Right ventricle myocardium superior (tissue), 1 donor: ENCODE measurements around the gene ITIH4. TPM values are rescaled to one million over a fixed set of nuclear protein-coding genes. Genes with fewer than 3 reads are reported as not detected.

Experiments used
- ATAC-seq: fragments of 200-7000 bp; cut with Tn5 transposase; one replicate; pipeline ENCODE4 v1.9.1; 2020; ENCODE audit warnings: mild to moderate bottlenecking; ENCODE audit not compliant: poor library complexity
- DNase-seq: peaks from one replicate; pipeline ENCODE4 v3.0.0-alpha.2; 2020
- intact Hi-C: fragments of 100-400 bp; cut with DNase I; formaldehyde crosslinking; loops from one replicate; pipeline ENCODE4 v1.11.2; 2022
- total RNA-seq: library from RNA; stranded (reverse); fragmentation: NEBNext Ultra II Directional; extraction: Animal tissue kit (Norgen Biotek cat#: 25700); gene quantifications from one replicate; pipeline ENCODE4 v1.2.1, GENCODE V29; 2021
- donor health status: DM: no; HTN: yes; CAD: no; lungs with severe emphysema.

The ITIH4 gene
- total RNA-seq, 1 donor from 2014 or later, result 1.3 TPM

DNA sequence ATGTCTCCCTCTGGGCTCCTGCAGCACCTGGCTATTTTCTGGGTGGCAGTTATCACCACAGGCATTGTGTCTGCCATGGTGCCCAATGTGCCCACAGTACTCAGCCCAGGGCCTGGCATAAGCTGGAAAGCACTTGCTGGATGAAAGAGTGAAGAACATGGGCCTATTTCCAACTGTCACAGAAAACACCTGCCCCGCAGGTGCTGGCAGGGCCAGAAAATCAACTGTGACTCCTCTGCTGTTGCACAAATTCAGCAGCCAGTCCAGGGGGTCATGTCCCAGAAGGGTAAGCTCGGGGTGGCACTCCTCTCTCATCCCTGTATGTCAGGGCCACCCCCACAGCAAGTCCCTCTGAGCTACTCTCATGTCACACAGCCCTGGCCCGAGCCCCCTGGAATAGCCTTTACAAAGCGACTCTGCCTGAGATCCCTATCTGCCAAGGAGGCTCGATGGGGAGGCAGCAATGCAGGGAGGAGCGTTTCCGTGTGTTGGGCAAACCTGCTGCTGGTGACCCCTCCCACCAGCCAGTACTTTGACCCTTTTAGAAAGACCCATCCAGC, 18.9 kb downstream of the ITIH4 start:
- DNase-seq (no peak), ATAC-seq (no peak)
- intact Hi-C loops, result no loop called here

DNA sequence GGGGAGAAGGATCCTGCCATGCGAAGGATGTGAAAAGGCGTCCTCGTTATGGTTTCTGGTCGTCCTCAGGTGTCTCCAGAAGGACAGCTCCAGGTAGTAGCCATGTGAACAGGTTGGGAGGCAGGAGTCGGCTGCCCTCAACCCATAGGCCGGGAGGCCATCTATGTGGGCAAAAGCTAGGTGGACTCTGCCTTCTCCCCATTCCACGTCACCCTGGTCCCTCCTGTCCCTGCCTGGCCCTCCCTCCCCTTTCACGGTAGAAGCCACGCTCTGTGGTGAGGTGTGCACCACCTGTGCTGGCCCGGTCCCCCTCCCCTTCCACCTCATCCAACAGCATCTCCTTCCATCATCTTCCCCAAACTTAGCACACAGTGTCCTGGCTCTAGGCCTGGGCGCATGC, 19.5 kb downstream of the ITIH4 start:
- DNase-seq (no peak), ATAC-seq (no peak)
- intact Hi-C loops, result no loop called here

DNA sequence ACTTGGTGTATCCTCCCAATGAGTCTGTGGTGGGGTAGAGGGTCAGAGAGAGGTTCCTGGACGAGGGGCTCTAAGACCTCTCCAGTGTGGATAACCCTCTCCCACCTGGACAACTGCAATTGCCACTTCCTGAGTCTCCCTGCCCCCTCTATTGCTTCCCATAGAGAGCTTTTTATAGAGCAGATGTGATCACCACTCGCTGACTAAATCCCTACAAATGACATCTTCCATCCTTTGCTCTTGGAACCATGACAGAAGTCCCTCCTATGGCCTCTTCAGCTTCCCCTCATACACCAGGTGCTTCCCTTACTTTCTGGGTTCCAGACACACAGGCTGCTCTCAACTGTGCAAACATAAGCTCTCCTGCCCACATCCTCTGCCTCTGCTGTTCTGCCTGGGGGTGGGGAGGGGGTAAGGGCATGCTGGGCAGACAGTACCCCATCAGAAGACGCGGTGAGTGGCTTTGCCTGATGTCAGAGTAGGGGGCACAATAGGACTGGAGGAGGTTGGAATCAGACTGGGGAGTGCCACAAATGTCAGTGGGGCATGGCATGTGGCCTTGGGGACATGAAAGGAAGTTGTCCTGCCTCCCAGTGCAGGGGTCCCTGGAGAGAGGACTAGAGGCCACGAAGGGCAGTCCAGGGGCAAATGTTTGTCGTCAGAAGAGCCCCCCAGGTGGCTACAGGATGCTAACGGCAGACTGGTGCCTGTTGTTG, 20.7 kb downstream of the ITIH4 start:
- no peak for ATAC-seq
- no peak for DNase-seq
- intact Hi-C loops, result no loop called here

DNA sequence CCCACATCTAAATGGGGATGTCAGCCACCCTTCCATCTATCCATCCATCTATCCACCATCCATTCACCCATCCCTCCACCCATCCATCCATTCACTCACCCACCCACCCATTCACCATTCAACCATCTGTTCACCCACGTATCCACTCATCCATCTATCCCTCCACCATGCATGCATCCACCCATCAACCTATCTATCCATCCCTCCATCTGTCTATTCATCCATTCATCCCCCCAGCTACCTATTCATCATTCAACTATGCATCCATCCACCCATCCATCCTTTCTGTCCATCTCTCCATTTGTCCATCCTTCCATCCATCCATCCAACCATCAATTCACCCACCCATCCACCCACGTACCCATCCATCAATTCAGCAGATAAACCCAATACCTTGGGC, 21.3 kb downstream of the ITIH4 start:
- ATAC-seq, result no peak
- intact Hi-C loops, result no loop called here

DNA sequence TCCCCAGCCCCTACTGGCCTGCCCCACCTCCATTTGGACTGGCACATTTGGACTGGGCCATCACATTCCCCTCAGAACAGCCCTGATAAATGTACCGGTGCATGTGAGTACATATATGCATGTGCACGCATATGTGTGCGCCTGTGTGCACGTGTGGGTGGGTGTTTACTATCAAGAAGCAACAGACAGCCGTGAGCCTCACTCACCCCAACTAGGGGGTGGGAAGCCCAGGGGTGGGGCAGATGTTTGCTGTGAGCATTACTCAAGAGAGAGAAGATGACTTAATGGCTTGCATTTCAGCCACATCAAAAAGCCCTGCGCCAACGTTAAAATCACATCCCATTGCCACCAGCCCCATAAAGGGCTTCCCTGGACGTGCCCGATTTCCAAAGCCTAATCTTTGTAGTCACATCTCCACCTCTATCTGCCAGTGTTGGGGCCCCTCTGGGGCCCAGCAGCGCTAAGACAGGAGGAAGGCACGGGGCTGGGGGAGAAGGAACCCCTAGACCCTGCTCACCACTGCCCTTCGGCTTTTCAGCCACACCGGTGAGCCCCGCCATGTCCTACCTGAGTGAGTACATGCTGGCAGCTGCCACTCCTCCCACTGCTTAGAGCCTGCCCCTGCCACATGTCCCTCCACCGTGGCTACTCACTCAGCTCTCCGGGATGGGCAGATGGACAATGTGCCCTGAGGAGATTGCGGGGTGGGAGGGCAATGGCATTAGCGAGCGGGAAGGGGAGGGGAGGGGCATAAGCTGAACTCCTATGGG, 25.0 kb downstream of the ITIH4 start:
- no peak for DNase-seq
- intact Hi-C loops, result no loop called here

More for the DNA sequence above, 21.3 kb downstream of the ITIH4 start:
- no peak for DNase-seq

DNA sequence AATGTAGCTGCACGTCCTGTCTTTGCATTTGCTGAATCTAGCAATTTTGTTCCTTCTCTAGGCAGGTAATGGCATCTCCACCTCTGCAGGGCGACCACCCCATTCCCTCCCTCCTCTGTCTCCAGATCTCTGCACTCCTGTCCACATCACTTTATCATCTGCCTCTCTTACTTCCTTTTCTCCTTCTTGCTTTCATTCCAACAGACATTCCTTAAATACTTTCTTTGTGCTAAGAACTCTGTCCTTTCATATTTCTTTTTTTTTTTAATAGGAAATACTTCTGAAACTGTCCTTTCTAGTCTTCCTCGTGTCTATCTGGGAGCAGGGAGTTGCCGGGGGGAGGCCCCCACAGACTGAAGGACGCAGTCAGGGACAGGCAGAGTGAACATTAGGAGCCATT, 28.6 kb downstream of the ITIH4 start:
- ATAC-seq, result no peak
- DNase-seq, result no peak
- intact Hi-C loops, result no loop called here

More for the DNA sequence above, 25.0 kb downstream of the ITIH4 start:
- ATAC-seq, result no peak

DNA sequence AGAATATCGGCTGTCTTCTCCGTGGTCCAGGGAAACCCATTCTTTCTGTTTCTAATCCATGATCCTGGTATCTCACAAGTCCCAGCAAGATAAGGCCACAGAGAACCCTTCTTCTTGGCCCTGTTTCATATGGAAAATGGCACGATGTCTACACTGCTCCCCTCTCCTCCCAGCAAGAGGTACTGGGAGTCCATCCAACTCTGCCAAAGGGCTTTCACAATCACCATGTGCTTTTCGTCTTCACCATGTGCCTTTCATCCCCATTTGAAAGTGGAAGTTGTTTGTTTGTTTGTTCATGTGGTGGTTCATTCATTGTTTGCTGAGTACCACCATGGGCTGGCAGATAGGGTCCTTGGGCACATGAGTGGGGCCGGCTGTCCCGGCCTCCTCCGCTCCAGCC, 30.4 kb downstream of the ITIH4 start:
- intact Hi-C loops, result no loop called here
- DNase-seq (no peak), ATAC-seq (no peak)

DNA sequence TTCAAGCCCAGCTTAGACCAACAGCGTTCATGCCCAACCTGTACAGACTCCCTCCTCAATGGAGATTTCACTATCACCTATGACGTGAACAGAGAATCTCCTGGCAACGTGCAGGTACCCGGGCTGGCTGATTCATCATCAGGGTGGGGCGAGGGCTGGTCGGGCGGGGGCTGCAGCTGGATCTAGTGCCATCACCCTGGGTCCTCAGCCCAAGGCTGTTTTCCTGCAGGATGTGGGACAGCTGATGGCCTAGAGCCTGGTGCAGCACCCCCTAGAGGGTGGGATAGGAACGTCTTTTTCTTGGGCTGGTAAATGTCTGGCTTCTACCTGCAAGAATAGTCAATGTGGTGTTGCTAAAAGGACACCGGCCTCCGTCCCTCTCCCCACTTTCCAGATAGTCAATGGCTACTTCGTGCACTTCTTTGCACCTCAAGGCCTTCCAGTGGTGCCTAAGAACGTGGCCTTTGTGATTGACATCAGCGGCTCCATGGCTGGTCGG, 31.4 kb downstream of the ITIH4 start:
- DNase-seq (no peak), ATAC-seq (no peak)
- intact Hi-C loops, result no loop called here

DNA sequence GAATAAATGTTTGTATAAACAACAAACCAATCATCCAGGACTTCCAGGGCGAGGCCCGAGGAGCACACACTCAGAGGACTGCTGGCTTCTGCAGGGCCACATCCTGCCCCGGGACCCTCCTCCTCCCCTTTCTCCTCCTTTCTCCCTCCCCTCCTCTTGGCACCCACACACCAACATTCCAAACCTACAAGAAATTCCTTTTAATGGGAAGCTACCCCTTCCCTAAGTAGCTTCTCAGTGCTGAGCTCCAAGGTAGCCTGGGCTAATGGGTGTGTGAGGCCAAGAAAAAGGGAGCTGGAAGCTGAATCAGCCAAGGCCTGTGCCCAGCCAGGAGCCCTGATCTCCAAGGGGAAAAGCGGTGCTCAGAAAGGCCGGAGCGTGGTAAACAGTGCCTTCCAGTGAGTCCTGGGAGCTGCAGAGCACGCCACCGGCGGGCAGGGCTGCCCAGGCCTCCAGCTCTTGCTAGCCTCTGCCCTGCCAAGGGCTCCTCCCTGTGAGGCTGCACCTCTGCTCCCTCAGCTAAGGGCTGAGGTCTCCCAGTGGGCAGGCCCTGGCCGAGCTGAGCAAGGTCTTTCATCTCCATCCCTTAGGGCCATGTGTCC, 32.0 kb downstream of the ITIH4 start:
- intact Hi-C loops, result no loop called here
- DNase-seq, result no peak
- no peak for ATAC-seq

DNA sequence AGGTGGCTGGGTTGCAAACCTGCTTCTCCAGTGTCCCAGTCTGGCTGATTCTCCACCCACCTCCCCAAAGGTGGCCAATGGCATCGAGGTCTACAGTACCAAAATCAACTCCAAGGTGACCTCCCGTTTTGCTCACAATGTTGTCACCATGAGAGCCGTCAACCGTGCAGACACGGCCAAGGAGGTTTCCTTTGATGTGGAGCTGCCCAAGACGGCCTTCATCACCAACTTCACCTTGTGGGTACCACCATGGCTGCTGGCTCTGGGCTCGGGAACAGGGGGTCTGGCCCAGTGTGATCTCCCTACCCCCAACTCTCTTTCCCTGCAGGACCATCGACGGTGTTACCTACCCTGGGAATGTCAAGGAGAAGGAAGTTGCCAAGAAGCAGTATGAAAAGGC, 34.1 kb downstream of the ITIH4 start:
- DNase-seq (no peak), ATAC-seq (no peak)
- intact Hi-C loops, result no loop called here

DNA sequence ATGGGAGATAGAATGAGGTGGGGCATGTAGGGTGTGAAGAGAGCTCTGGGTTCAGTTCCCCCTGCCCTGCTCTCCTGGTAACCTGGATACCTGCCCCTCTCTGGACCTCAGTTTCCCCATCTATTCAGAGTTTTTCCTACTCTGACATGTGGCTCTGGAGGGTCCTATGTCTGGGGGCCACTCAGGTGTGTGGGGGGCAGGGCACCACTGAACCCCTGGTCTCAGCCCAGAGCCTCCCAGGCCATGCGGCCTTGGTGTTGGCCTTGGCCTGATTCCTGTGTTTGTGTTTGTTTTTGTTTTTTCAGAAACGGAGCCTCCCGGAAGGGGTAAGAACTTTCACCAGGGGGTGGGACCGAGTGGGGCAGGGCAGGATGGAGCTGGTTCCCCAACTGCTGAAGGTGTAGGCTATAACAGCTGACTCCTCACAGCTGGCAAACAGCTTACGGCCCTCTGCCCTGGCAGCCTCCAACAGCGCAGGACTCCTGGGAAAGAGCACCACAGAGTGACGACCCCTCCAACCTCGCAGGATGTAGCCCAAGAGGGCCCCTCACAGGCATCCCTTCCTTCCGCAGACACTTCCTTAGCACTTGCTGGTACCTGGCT, 35.1 kb downstream of the ITIH4 start:
- no peak for ATAC-seq
- no peak for DNase-seq
- intact Hi-C loops, result no loop called here

DNA sequence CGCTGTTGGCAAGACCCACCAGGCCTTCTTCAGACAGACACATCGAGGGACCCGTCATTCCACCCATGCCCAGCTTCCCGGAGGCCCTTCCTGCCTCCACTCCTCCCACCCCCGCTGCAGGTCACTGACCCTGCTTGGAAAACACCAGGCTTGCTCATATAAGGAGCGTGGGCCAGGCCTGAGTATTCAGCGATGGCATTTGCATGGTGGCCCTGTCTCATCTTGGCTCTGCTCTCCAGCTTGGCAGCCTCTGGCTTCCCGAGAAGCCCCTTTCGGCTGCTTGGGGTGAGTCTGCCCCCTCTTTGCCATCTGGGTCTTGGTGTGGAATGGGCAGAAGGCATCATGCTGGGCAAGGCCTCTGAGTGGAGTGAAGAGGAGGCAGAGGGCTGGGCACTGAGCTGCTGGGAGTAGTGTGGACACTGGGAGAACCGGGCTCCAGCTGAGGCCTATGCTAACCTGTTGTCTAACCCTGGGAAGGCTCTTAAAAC, 35.8 kb downstream of the ITIH4 start, which contains the start of gene ITIH3:
Gene ITIH3 (plus strand): TSS at position 185 of the 488 bp plus-strand sequence. CDS start 8 bp downstream, at position 193.
- intact Hi-C loops, result no loop called here
- DNase-seq (no peak), ATAC-seq (no peak)

DNA sequence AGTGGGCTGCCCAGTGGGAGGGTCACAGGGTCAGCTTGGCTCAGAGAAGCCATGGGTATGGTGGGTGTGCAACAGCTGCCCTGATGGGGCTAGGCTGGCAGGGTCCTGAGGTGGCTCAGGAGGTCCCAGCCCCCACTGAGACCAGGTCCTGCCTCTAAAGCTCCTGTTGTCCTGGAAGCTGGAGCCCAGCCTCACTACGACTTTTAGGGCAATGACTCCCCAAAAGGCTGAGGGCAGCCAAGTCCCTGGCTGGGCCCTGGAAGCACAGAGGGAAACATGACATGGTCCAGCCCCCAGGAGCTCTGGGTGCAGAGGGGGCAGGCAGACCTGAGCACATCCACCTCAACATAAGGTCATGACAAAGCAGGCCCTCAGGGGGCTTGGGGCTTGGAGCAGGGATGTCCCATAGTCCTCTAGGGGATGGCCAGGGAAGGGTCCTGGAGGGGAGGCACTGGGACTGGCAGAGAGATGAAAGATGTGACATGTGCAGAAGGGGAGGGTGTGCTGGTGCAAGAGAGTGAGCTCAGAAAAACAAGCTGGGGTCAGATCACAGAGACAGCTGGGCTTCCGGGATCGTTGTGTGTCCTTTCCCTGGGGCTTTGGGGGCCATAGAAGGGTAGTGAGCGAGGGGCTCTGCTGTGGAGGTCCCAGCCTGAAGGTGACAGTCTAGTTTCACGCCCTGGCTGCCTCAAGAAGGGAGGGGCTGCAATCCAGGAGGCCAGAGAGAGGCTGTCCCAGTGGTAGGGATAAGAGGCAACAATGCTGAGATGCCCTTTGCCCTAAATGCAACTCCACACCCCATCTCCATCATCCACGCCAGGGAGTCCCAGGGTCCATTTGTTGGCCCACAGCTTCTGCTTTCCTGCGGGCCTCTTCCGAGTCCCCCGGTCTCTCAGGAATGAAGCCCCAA, 36.5 kb downstream of the ITIH4 start:
- intact Hi-C loops, result no loop called here
- no peak for ATAC-seq
- DNase-seq, result no peak

DNA sequence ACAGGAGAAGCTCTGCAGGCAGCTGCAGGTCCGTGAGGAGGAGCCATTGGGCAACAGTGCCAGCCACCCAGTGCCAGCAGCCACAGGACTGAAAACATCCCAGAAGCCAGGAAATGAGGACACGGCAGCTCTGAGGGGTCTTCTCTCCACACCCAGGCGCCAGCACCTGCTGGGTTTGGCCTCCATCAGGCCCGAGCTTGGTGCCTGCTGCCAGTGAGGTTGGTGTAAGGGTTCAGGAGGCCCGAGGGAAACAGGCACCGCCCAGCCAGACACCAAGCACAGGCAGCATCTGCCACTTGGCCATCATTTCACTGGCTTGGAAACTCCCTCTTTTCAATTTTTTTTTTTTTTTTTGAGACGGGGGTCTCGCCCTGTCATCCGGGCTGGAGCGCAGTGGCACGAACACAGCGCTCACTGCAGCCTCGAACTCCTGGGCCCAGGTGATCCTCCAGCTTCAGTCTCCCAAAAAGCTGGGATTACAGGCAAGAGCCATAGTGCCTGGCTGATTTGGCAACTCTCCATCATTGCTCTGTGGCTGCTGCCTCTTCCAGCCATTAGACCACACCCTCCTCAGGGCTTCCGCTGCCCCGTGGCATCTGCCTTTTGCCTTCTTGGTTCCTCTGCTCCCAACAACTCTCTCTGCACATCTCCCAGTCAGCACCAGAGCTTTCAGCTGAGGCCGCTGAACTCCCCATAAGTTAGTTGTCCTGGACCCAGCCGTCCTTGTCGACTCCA, 37.3 kb downstream of the ITIH4 start:
- DNase-seq (no peak), ATAC-seq (no peak)
- intact Hi-C loops, result no loop called here

DNA sequence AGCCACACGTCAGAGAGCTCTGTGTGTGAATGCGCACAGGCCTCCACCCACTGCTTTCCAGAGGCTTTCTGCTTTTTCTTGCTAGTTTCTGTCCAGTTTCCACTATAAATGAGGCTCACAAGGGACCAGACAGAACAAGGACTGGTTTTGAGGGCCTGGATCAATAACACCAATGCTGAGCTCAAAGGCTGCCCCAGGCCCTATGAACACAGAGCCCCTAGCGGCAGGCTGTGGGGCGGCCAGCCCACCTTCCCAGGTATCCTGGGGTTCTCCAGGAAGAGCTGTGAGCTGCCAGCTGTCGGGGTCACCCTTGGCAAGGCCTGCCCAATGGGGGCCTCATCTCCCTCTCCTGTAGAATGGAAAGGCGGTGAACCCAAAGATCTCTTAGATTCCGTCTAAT, 38.1 kb downstream of the ITIH4 start:
- no peak for ATAC-seq
- intact Hi-C loops, result no loop called here
- DNase-seq, result no peak

DNA sequence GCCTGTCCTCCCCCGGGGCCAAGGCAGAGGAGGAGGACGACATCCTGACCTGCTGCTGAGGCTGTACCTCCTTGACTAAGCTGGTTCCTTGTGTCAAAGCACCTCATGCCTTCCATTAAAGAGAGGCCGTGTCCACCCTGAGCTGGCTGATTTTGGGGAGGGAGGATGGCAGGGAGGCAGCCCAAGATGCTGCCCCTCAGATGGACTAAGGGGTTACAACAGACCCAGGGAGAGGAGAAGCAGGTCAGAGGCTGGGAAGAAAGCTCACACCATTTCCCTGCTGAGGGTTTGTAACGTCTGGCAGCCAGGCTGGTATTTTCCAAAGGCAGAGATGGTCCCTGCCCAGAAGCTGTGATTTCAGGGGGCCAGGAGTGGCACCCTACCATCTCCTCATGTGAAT, 38.5 kb downstream of the ITIH4 start:
- ATAC-seq (no peak), DNase-seq (no peak)
- intact Hi-C loops, result no loop called here

DNA sequence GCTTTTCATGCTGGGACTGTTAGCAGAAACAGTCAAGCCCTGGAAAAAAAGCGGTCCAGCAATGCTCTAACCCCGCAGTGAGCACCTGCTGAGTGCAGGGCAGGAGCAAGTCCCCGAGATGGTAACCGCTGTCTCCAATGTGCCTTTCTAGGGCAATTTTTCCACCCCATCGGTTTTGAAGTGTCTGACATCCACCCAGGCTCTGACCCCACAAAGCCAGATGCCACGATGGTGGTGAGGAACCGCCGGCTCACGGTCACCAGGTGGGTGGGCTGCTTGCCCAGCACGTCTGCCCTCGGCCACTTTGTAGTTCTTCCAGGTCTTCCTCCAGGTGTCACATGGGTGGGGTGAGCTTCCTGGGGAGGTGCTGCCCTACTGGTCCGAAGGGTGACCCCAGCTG, 39.1 kb downstream of the ITIH4 start:
- no peak for ATAC-seq
- intact Hi-C loops, result no loop called here
- DNase-seq, result no peak
